Natural killer cell (primary cell): Measurements from ENCODE around the gene HMOX2. TPM values are rescaled to one million over a fixed set of nuclear protein-coding genes. Genes with fewer than 3 reads are reported as not detected.

ENCODE experiments used
- ATAC-seq, 3 donors: fragments of 150-1000 bp in 2 of 3; fragments of 200-7000 bp in 1 of 3; cut with Tn5 transposase; 1 replicate in 1 of 3; 2 replicates in 2 of 3; pipeline ENCODE4 v1.10.0; 2021; ENCODE audit warnings: mild to moderate bottlenecking in 2 of 3, moderate library complexity in 2 of 3
- DNase-seq, 2 donors: peaks; one replicate each; pipeline versions ENCODE4 v3.0.0 to v3.0.0-alpha.2; 2013 to 2021; ENCODE audit warnings: mixed read lengths in 1 of 2
- H3K27ac ChIP-seq: one replicate; pipeline ENCODE4 v1.5.1; 2013; ENCODE audit warnings: mild to moderate bottlenecking, low read length
- H3K27me3 ChIP-seq: one replicate; pipeline ENCODE4 v1.6.1; 2013; ENCODE audit warnings: low read length; ENCODE audit not compliant: control insufficient read depth, insufficient read depth
- H3K36me3 ChIP-seq: one replicate; pipeline ENCODE4 v1.6.1; 2013; ENCODE audit warnings: low read length; ENCODE audit not compliant: control insufficient read depth, insufficient read depth
- H3K4me1 ChIP-seq: one replicate; pipeline ENCODE4 v1.6.1; 2013; ENCODE audit warnings: low read length; ENCODE audit not compliant: control insufficient read depth, insufficient read depth
- H3K4me3 ChIP-seq: one replicate; pipeline ENCODE4 v1.5.1; 2013; ENCODE audit warnings: low read length
- H3K9me3 ChIP-seq: one replicate; pipeline ENCODE4 v1.6.1; 2013; ENCODE audit warnings: low read length; ENCODE audit not compliant: control insufficient read depth, insufficient read depth
- H3K27ac Mint-ChIP-seq, 2 donors: one replicate each; pipeline ENCODE4 v1.8.0; 2022; ENCODE audit warnings: mild to moderate bottlenecking in 2 of 2, mixed read lengths in 2 of 2, moderate library complexity in 1 of 2
- H3K27me3 Mint-ChIP-seq, 2 donors: one replicate each; pipeline ENCODE4 v1.8.0; 2022; ENCODE audit warnings: low read depth in 2 of 2, mixed read lengths in 2 of 2
- H3K36me3 Mint-ChIP-seq: one replicate; pipeline ENCODE4 v1.8.0; 2022; ENCODE audit warnings: mixed read lengths
- H3K4me1 Mint-ChIP-seq, 2 donors: one replicate each; pipeline ENCODE4 v1.8.0; 2022; ENCODE audit warnings: mixed read lengths in 2 of 2
- H3K4me3 Mint-ChIP-seq: one replicate; pipeline ENCODE4 v1.8.0; 2022; ENCODE audit warnings: mild to moderate bottlenecking, moderate library complexity, mixed read lengths
- H3K9me3 Mint-ChIP-seq, 2 donors: one replicate each; pipeline ENCODE4 v1.8.0; 2022; ENCODE audit warnings: mixed read lengths in 2 of 2
- CTCF ChIP-seq: fragments of 200-600 bp; IDR thresholded peaks from one replicate; pipeline ENCODE4 v1.8.0; 2022; ENCODE audit warnings: antibody characterized with exemption
- WGBS: methylation state at CpG from one replicate; pipeline ENCODE4 v1.1.7; 2013; ENCODE audit warnings: missing lambda C conversion rate; ENCODE audit not compliant: insufficient coverage; 5-methylcytosine and 5-hydroxymethylcytosine counted together
- intact Hi-C: fragments of 100-400 bp; cut with micrococcal nuclease; formaldehyde crosslinking; loops from one replicate; pipeline ENCODE4 v1.14.2; 2022
- total RNA-seq, 4 donors: library from RNA; stranded (reverse); fragments of 120-200 nt in 1 of 4; gene quantifications; one replicate each; pipeline versions ENCODE4 v1.2.3 to v1.2.4, GENCODE V29; 2013 to 2022

Gene HMOX2
- total RNA-seq, 3 donors from 2014 or later (not counting 1 experiment from before 2014, with no cell fraction given), result 66.0 to 104 (median 77.3) TPM

DNA sequence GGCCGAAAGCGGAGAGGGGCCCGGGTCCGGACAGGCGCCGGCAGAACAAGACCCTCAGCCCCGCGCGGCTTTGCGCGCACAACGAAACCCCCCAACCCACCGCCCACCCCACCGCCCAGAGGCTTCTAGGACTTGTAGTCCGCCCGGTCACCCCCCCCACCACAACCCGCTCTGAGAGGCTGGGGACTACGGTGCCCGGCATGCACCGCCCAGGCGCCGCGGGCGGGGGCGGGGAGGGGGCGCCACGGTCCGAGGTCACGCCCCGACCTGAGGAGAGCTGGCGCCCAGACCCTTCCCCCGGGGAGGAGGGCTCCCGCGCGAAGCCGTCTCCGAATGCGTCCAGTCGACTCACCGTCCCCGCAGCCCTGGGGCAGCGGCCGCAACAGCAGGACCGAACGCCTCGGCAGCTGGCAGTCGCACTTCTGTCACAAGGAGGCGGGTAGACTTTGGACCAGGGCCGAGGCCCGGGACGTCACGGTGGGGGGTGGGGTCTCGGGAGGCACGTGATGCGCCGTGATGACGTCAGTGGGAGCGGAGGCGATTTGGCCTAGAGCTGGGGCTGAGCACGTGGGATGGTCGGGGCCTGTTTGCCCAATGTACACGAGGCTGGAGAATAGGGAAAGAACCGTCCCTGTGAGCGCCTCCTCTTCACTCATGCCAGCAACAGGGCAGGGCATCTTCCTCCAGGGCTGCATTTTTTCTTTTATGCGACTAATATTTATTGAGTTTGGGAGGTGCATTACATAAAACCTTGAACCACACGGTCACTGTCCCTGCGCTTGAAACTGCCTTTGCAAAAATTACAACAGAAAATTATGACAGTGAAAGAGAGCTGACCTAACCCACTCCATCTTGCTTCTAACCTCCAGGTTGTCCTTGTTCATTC lies 62.4 kb downstream of the HMOX2 start, which contains the start of gene CDIP1:
Gene CDIP1 (minus strand): TSS at position 424 of the 886 bp plus-strand sequence. CDS start 24,643 bp downstream, outside the sequence.
- peak; percentile 87 to 93 (median 88) for ATAC-seq
- peak within 1 kb of the TSS; percentile 85 to 88 for H3K27ac Mint-ChIP-seq
- DNase-seq, result peak; percentile 92 to 97

DNA sequence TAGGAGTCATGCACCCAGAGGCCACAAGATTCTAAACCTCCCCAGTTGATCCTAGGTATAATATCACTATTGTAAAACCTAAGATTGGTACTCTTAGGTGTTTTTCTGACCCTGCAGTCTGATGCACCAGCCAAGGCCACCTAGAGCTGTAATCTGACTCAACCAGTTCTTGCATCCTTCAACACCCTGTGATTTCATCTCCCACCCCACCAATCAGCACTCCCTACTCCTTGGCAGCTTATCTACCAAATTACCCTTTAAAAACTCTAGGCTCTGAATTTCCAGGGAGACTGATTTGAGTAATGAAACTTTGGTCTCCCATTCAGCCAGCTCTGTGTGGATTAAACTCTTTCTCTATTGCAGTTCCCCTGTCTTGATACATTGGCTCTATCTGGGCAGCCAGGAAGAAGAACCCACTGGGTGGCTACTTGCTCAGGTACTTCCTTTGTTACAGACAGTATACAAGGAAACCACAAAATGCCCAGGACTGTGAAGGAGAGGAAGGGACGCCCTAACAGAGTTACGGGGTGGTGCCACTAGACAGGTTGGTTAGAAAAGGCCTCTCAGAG lies 63.6 kb downstream of the HMOX2 start:
- Histone ChIP-seq H3K36me3 (no peaks in the 10 kb centered on the region), H3K4me3 (no peak overlapping the region), H3K9me3 (peaks cover 9% of the 10 kb centered on the region), H3K27me3 (no peaks in the 10 kb centered on the region), H3K4me1 (peaks cover 31% of the 10 kb centered on the region), H3K27ac (no peak overlapping the region)
- H3K4me1 Mint-ChIP-seq, result peaks cover 28 to 37% of the 10 kb centered on the region in 2 donors
- ATAC-seq (no peak), DNase-seq (no peak)
- H3K4me3 Mint-ChIP-seq, result peak overlapping the region; percentile 66
- H3K36me3 Mint-ChIP-seq, result no peaks in the 10 kb centered on the region
- no peaks in the 10 kb centered on the region for H3K27me3 Mint-ChIP-seq
- peak overlapping the region; percentile 24 to 88 for H3K27ac Mint-ChIP-seq
- 86% methylated on average over 2 of the region's 2 CpGs for WGBS
- no peak for TF ChIP-seq CTCF
- H3K9me3 Mint-ChIP-seq, result peaks cover 0 to 2% of the 10 kb centered on the region in 2 donors
- intact Hi-C loops, result loop anchor here (5.0 kb wide), 2 partner anchors 62 to 112 kb away; partner anchors contain the start of genes DNAJA3 and HMOX2

More for the DNA sequence above, 62.4 kb downstream of the HMOX2 start, which contains the start of gene CDIP1:
- H3K36me3 ChIP-seq, result no peaks in the 10 kb centered on the region
- peak within 1 kb of the TSS; percentile 84 for H3K4me3 Mint-ChIP-seq
- H3K27me3 ChIP-seq, result no peaks in the 10 kb centered on the region
- peaks cover 0 to 2% of the 10 kb centered on the region in 2 donors for H3K9me3 Mint-ChIP-seq
- 5% methylated on average over 64 of the region's 67 CpGs for WGBS
- H3K27me3 Mint-ChIP-seq, result no peaks in the 10 kb centered on the region
- H3K9me3 ChIP-seq, result peaks cover 9% of the 10 kb centered on the region
- no peak for TF ChIP-seq CTCF
- peak within 1 kb of the TSS; percentile 91 for H3K27ac ChIP-seq
- no peaks in the 10 kb centered on the region for H3K36me3 Mint-ChIP-seq
- intact Hi-C loops, result loop anchor here (5.0 kb wide), 2 partner anchors 61 to 111 kb away; partner anchors contain the start of genes DNAJA3 and HMOX2
- H3K4me1 Mint-ChIP-seq, result peaks cover 36 to 45% of the 10 kb centered on the region in 2 donors
- H3K4me1 ChIP-seq, result peaks cover 43% of the 10 kb centered on the region
- H3K4me3 ChIP-seq, result peak within 1 kb of the TSS; percentile 60

- ATAC-seq, result no peak
- no peaks in the 10 kb centered on the region for H3K27me3 ChIP-seq
- H3K4me3 Mint-ChIP-seq, result no peak overlapping the region
- H3K9me3 Mint-ChIP-seq, result peaks cover 0 to 2% of the 10 kb centered on the region in 2 donors
- intact Hi-C loops, result no loop called here
- TF ChIP-seq CTCF, result no peak
- no peak overlapping the region for H3K27ac Mint-ChIP-seq
- H3K27me3 Mint-ChIP-seq, result no peaks in the 10 kb centered on the region
- no peak overlapping the region for H3K27ac ChIP-seq
- no peak for DNase-seq
- H3K36me3 Mint-ChIP-seq, result no peaks in the 10 kb centered on the region
- H3K4me1 Mint-ChIP-seq, result peaks cover 4 to 5% of the 10 kb centered on the region in 2 donors
- 84% methylated on average over 8 of the region's 8 CpGs for WGBS
- peaks cover 8% of the 10 kb centered on the region for H3K9me3 ChIP-seq
- H3K4me1 ChIP-seq, result peaks cover 8% of the 10 kb centered on the region
- H3K4me3 ChIP-seq, result no peak overlapping the region
- H3K36me3 ChIP-seq, result no peaks in the 10 kb centered on the region
Observed at GRCh38 chr16:4544473-4544872, 68.3 kb downstream of the HMOX2 start.
